GM03348 (cell line): ENCODE measurements around the gene GPR161.

ENCODE experiments used
- DNase-seq: peaks from one replicate; pipeline ENCODE4 v3.0.0; 2012; ENCODE audit warnings: low spot score

GPR161 gene

GRCh38 chr1:168031198-168031597, 105.5 kb downstream of the GPR161 start:
- DNase-seq = no peak
